Neural cell (in vitro differentiated cells): ENCODE data around the gene SPOCK1.

Experiments used
- EP300 ChIP-seq: fragments of 450-650 bp; conservative IDR thresholded peaks from 2 replicates; pipeline ENCODE4 v1.6.1; 2014; ENCODE audit warnings: antibody characterized with exemption, mild to moderate bottlenecking, moderate library complexity; ENCODE audit not compliant: poor library complexity, severe bottlenecking
- EZH2 ChIP-seq: fragments of 200-600, 300-800 bp; shearing (Covaris generic), sonication (generic); IDR thresholded peaks from 2 replicates; pipeline ENCODE4 v1.6.1; 2014; ENCODE audit warnings: antibody characterized with exemption, low read length, borderline replicate concordance, mild to moderate bottlenecking; ENCODE audit not compliant: insufficient read depth, poor library complexity, severe bottlenecking
- POLR2AphosphoS5 ChIP-seq: IDR thresholded peaks from 2 replicates; pipeline ENCODE4 v1.6.1; 2012
- RAD21 ChIP-seq: fragments of 450-650 bp; conservative IDR thresholded peaks from 2 replicates; pipeline ENCODE4 v1.6.1; 2014; ENCODE audit warnings: antibody characterized with exemption, mild to moderate bottlenecking, moderate library complexity
- TAF1 ChIP-seq: IDR thresholded peaks from 2 replicates; pipeline ENCODE4 v1.6.1; 2012; ENCODE audit warnings: low read depth
- TF ChIP-seq, protein P1 (sequence below): fragments of 450-650 bp; IDR thresholded peaks from 2 replicates; pipeline ENCODE4 v1.5.1; 2014; ENCODE audit warnings: antibody characterized with exemption, mild to moderate bottlenecking, moderate library complexity; ENCODE audit not compliant: poor library complexity, severe bottlenecking
- TF ChIP-seq, protein P2 (sequence below): IDR thresholded peaks from 2 replicates; pipeline ENCODE4 v1.6.1; 2012; ENCODE audit warnings: borderline replicate concordance

- TF ChIP-seq, protein P1, sequence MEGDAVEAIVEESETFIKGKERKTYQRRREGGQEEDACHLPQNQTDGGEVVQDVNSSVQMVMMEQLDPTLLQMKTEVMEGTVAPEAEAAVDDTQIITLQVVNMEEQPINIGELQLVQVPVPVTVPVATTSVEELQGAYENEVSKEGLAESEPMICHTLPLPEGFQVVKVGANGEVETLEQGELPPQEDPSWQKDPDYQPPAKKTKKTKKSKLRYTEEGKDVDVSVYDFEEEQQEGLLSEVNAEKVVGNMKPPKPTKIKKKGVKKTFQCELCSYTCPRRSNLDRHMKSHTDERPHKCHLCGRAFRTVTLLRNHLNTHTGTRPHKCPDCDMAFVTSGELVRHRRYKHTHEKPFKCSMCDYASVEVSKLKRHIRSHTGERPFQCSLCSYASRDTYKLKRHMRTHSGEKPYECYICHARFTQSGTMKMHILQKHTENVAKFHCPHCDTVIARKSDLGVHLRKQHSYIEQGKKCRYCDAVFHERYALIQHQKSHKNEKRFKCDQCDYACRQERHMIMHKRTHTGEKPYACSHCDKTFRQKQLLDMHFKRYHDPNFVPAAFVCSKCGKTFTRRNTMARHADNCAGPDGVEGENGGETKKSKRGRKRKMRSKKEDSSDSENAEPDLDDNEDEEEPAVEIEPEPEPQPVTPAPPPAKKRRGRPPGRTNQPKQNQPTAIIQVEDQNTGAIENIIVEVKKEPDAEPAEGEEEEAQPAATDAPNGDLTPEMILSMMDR = no peak
- TF ChIP-seq EP300 (no peak), RAD21 (no peak), EZH2 (no peak), POLR2AphosphoS5 (no peak), TAF1 (no peak)
- TF ChIP-seq, protein P2, sequence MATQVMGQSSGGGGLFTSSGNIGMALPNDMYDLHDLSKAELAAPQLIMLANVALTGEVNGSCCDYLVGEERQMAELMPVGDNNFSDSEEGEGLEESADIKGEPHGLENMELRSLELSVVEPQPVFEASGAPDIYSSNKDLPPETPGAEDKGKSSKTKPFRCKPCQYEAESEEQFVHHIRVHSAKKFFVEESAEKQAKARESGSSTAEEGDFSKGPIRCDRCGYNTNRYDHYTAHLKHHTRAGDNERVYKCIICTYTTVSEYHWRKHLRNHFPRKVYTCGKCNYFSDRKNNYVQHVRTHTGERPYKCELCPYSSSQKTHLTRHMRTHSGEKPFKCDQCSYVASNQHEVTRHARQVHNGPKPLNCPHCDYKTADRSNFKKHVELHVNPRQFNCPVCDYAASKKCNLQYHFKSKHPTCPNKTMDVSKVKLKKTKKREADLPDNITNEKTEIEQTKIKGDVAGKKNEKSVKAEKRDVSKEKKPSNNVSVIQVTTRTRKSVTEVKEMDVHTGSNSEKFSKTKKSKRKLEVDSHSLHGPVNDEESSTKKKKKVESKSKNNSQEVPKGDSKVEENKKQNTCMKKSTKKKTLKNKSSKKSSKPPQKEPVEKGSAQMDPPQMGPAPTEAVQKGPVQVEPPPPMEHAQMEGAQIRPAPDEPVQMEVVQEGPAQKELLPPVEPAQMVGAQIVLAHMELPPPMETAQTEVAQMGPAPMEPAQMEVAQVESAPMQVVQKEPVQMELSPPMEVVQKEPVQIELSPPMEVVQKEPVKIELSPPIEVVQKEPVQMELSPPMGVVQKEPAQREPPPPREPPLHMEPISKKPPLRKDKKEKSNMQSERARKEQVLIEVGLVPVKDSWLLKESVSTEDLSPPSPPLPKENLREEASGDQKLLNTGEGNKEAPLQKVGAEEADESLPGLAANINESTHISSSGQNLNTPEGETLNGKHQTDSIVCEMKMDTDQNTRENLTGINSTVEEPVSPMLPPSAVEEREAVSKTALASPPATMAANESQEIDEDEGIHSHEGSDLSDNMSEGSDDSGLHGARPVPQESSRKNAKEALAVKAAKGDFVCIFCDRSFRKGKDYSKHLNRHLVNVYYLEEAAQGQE = no peak
These were observed 104.7 kb downstream of the SPOCK1 start for GRCh38 chr5:137394380-137394779.
